Measurements from ENCODE around the gene KRT85. TPM values are rescaled to one million over a fixed set of nuclear protein-coding genes. Genes with fewer than 3 reads are reported as not detected.

Gene KRT85
- total RNA-seq, 1 donor from 2014 or later: not detected

Other genes with a start within 250 kb of the KRT85 start
- gene KRT80, start 175.5 kb downstream of the KRT85 start, total RNA-seq: 4.6 TPM
- gene KRT7, start 134.2 kb downstream of the KRT85 start, total RNA-seq: 2,511 TPM
- 0.62 TPM for gene KRT86, start 92.8 kb downstream of the KRT85 start, total RNA-seq
- not detected for gene KRT81, start 75.9 kb downstream of the KRT85 start, total RNA-seq
- gene KRT83, start 46.1 kb downstream of the KRT85 start, total RNA-seq: not detected
- gene KRT84, start 18.2 kb upstream of the KRT85 start, total RNA-seq: not detected
- not detected for gene KRT82, start 38.9 kb upstream of the KRT85 start, total RNA-seq
- gene KRT75, start 66.9 kb upstream of the KRT85 start, total RNA-seq: not detected
- 0.36 TPM for gene KRT6B, start 84.7 kb upstream of the KRT85 start, total RNA-seq
- gene KRT6C, start 106.3 kb upstream of the KRT85 start, total RNA-seq: 0.39 TPM
- 28.7 TPM for gene KRT6A, start 125.8 kb upstream of the KRT85 start, total RNA-seq
- gene KRT5, start 152.9 kb upstream of the KRT85 start, total RNA-seq: 388 TPM
- not detected for gene KRT71, start 185.7 kb upstream of the KRT85 start, total RNA-seq
- 0.26 TPM for gene KRT74, start 206.4 kb upstream of the KRT85 start, total RNA-seq
- gene KRT72, start 234.0 kb upstream of the KRT85 start, total RNA-seq: not detected